NCI-H1105 (cell line): Measurements from ENCODE around the gene BPIFB2.

Source experiments
- DNase-seq: peaks from one replicate; lab custom pipeline; 2025; lab: John Stamatoyannopoulos, UW

The BPIFB2 gene

DNA sequence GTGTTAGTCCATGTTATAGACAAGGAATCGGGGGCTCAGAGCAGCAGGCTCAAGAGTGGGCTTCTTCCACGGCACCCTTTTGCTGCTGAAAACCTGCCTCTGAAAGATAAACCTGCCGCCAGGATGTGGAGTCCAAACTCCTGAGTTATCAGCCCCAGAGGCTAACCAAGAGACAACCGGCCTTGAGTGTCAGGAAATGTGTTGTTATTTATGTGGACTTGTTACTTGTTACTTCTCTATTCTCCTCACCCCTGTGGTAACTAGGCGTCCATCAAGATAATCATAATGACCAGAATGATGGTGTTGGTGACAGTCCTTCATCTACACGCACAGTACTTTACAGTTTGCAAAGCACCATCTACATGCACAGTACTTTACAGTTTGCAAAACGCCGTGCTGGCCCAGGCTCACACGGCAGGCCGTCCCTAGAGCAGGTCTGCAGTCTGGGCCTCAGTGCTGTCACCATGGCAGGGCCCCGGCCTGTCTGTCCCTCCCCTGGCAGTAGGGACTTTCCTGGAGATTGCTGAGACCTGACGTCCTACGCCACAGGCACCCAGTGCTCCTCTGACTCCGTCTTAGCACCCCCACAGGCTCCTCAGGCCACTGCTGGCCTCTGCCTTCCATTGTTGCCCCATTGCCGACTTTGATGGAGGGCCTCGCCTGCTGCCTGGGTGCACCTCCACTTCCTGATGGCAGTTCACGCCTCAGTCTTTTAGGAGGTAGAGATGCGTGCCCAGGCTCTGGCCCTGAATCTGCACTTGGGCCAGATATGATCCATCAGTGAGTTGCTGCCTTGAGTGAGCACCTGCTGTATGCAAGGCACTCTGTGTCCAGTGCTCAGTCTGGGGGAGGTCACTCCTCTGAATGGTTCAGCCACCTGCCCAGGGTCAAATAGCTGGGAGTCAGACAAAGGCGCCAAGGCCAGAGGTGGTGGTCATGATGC, 62.9 kb downstream of the BPIFB2 start:
- no peak for DNase-seq

DNA sequence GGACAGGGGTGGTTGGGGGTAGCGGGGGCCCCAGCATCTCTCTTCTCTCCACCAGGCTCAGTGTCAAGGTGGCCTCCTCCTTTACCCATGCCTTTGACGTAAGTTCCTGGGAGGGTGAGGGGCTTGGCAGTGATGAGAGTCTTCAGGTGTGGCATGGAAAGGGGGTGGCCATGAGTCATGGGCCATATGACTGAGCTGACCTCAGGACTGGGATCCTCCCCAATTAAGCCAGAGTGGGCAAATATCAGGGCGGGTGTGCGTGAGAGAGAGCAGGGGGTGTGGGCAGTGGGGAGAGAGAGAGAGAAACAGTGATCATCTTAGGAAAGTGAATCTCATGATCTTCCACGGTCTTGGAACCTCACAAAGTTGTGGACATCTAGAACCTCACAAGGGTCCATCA, 63.7 kb downstream of the BPIFB2 start:
- DNase-seq = no peak

DNA sequence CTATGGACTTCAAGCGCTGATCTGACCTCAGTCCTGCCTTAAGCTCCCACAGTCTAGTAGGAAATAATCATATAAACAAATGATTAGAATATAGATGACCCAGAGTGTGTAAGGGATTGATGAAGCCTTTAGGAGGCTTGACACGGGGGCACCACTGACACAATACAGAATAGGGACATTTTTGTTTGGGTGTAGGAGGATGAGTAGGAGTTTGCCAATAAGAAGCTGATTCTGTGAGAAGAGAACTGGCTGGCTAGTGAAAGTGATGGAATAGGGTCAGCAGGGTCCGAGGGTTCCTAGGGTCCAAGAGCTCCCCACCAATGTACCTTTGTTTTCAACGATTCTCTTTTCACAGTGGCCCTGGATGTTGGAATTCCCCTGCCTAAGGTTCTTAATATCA, 64.9 kb downstream of the BPIFB2 start:
- DNase-seq = no peak

DNA sequence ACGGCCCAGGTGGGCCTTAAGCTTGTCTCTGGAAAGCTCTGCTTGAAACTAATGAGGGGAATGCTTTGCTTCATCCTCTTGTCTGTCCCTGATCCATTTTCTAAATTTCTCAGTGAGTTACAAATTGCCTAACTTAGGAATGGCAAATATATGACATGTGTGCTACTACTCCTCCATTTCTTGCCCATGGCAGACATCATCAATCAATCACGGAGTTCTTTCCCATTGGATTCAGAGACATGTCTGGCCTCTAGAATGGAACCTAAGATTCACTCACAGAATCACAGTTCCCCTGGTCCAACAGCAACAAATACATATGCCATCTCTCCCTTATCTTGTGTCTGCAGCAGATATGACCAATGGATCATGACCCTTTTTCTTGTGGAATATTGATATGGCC, 65.3 kb downstream of the BPIFB2 start:
- DNase-seq = no peak
